Measurements from ENCODE around the gene PCDHB5. TPM values are rescaled to one million over a fixed set of nuclear protein-coding genes. Genes with fewer than 3 reads are reported as not detected.
"Not testable (repeated sequence)": the region's sequence is repeated elsewhere in the genome, so short reads cannot be mapped to it uniquely, and the experiment has no call there.

The PCDHB5 gene
- total and polyA plus RNA-seq, 2 experiments from 2014 or later = 0.05 to 0.43 TPM

DNA sequence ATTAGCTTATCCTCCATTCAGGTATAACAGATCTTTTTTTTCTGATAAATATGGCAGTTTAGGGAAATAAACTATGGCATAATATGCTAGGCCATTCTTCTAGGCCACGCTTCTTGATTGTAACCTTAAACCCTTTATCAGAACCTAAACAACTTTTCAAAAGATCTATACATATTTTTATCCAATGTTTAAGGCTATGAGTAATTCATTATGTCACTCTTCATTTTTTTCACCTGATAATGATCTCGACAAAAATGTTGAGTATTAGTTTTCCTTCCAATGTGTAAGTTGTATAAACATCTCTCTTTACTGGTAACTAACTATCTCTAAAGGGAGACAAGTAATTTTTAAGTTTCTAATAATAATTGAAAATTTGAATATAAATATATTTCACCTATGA is 15.8 kb upstream of the PCDHB5 start:
- Histone ChIP-seq H3K27ac (no peak overlapping the region), H3K36me3 (ENCODE audit: low read depth) (no peaks in the 10 kb centered on the region), H3F3A (ENCODE audit: insufficient read depth) (no peaks in the 10 kb centered on the region), H3K9ac (no peak overlapping the region), H3K4me3 (no peak overlapping the region), H3K4me2 (ENCODE audit: unreplicated experiment) (no peak overlapping the region), H3K9me3 (ENCODE audit: low read depth) (no peaks in the 10 kb centered on the region), H3K79me2 (ENCODE audit: insufficient read depth) (no peaks in the 10 kb centered on the region), H3K4me1 (ENCODE audit: insufficient read depth) (no peaks in the 10 kb centered on the region), H4K20me1 (ENCODE audit: insufficient read depth) (no peaks in the 10 kb centered on the region), H3K27me3 (replicated peaks; ENCODE audit: insufficient read depth) (no peaks in the 10 kb centered on the region), H2AFZ (no peak overlapping the region), H3K9me2 (ENCODE audit: insufficient read depth) (no peaks in the 10 kb centered on the region)
- in situ Hi-C loops (cut with MboI) = no loop called here
- no peak for DNase-seq
- no peak for TF ChIP-seq EZH2 (IDR thresholded peaks at IDR 0.05; ENCODE audit: insufficient read depth, poor library complexity, severe bottlenecking)
- no peak for TF ChIP-seq EZH2phosphoT487 (IDR thresholded peaks at IDR 0.05; ENCODE audit: insufficient read depth, low read depth)
- 10 to 13% methylated on average over 2 of the region's 2 CpGs for WGBS, 2 experiments (ENCODE audit: low coverage in 1 of 2, low lambda C conversion rate in 2 of 2, missing lambda C conversion rate in 2 of 2)

DNA sequence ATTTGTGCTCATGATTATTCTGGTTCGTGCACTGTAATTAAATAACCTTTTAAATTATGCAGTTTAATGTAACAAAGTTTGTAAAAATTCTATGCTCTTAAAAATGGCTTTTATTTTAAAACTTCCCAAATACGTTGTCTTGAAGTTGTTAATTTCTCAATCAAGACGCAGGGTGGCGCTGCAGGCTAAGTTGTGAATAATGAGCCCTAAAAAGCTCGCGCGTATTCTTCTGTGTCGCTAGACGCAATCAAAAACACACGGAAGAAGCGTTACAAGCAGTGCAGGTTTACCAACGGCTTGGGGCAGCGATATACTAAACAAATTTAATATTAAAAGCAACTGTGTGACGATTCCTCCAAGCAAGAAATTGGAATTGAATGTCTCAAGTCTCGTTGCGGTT is 13.4 kb upstream of the PCDHB5 start, which contains the start of gene PCDHB4:
Gene PCDHB4, plus strand, starts transcription at position 256 of the 400 bp plus-strand sequence. CDS start 181 bp downstream, outside the sequence.
- H3K27me3 ChIP-seq (replicated peaks; ENCODE audit: insufficient read depth) = no peaks in the 10 kb centered on the region
- no peaks in the 10 kb centered on the region for H3K9me3 ChIP-seq (ENCODE audit: low read depth)
- DNase-seq = peak; percentile 71
- no peaks in the 10 kb centered on the region for H4K20me1 ChIP-seq (ENCODE audit: insufficient read depth)
- TF ChIP-seq EZH2 (IDR thresholded peaks at IDR 0.05; ENCODE audit: insufficient read depth, poor library complexity, severe bottlenecking) = no peak
- no peak for TF ChIP-seq EZH2phosphoT487 (IDR thresholded peaks at IDR 0.05; ENCODE audit: insufficient read depth, low read depth)
- 7 to 8% methylated on average over 16 of the region's 16 CpGs for WGBS, 2 experiments (ENCODE audit: low coverage in 1 of 2, low lambda C conversion rate in 2 of 2, missing lambda C conversion rate in 2 of 2)
- H3K4me1 ChIP-seq (ENCODE audit: insufficient read depth) = no peaks in the 10 kb centered on the region
- H3F3A ChIP-seq (ENCODE audit: insufficient read depth) = no peaks in the 10 kb centered on the region
- no peaks in the 10 kb centered on the region for H3K36me3 ChIP-seq (ENCODE audit: low read depth)
- no peaks in the 10 kb centered on the region for H3K9me2 ChIP-seq (ENCODE audit: insufficient read depth)
- peak within 1 kb of the TSS; percentile 71 for H3K4me2 ChIP-seq (ENCODE audit: unreplicated experiment)
- in situ Hi-C loops (cut with MboI) = no loop called here
- no peak within 1 kb of the TSS for H3K9ac ChIP-seq
- H3K27ac ChIP-seq = no peak within 1 kb of the TSS
- H3K4me3 ChIP-seq = peak within 1 kb of the TSS; percentile 64
- peak within 1 kb of the TSS; percentile 85 for H2AFZ ChIP-seq
- H3K79me2 ChIP-seq (ENCODE audit: insufficient read depth) = no peaks in the 10 kb centered on the region

DNA sequence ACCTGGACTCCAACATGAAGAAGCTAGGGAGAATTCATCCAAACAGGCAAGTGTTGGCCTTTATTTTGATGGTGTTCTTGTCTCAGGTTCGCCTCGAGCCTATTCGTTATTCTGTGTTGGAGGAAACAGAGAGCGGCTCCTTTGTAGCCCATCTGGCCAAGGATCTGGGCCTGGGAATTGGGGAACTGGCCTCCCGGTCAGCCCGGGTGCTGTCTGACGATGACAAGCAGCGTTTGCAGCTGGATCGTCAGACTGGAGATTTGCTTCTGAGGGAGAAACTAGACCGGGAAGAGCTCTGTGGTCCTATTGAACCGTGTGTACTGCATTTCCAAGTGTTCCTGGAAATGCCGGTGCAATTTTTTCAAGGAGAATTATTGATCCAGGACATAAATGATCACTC is 13.0 kb upstream of the PCDHB5 start:
- H3K4me3 ChIP-seq = peak overlapping the region; percentile 64
- WGBS, 2 experiments (ENCODE audit: low coverage in 1 of 2, low lambda C conversion rate in 2 of 2, missing lambda C conversion rate in 2 of 2) = 5 to 9% methylated on average over 12 of the region's 12 CpGs
- peak overlapping the region; percentile 85 for H2AFZ ChIP-seq
- H4K20me1 ChIP-seq (ENCODE audit: insufficient read depth) = no peaks in the 10 kb centered on the region
- H3K36me3 ChIP-seq (ENCODE audit: low read depth) = no peaks in the 10 kb centered on the region
- H3K4me2 ChIP-seq (ENCODE audit: unreplicated experiment) = peak overlapping the region; percentile 71
- in situ Hi-C loops (cut with MboI) = no loop called here
- TF ChIP-seq EZH2phosphoT487 (IDR thresholded peaks at IDR 0.05; ENCODE audit: insufficient read depth, low read depth) (no peak), EZH2 (IDR thresholded peaks at IDR 0.05; ENCODE audit: insufficient read depth, poor library complexity, severe bottlenecking) (no peak)
- no peak overlapping the region for H3K9ac ChIP-seq
- peak; percentile 27 for DNase-seq
- H3K79me2 ChIP-seq (ENCODE audit: insufficient read depth) = no peaks in the 10 kb centered on the region
- no peaks in the 10 kb centered on the region for H3K27me3 ChIP-seq (replicated peaks; ENCODE audit: insufficient read depth)
- no peaks in the 10 kb centered on the region for H3K9me2 ChIP-seq (ENCODE audit: insufficient read depth)
- no peak overlapping the region for H3K27ac ChIP-seq
- no peaks in the 10 kb centered on the region for H3F3A ChIP-seq (ENCODE audit: insufficient read depth)
- H3K9me3 ChIP-seq (ENCODE audit: low read depth) = no peaks in the 10 kb centered on the region
- no peaks in the 10 kb centered on the region for H3K4me1 ChIP-seq (ENCODE audit: insufficient read depth)

DNA sequence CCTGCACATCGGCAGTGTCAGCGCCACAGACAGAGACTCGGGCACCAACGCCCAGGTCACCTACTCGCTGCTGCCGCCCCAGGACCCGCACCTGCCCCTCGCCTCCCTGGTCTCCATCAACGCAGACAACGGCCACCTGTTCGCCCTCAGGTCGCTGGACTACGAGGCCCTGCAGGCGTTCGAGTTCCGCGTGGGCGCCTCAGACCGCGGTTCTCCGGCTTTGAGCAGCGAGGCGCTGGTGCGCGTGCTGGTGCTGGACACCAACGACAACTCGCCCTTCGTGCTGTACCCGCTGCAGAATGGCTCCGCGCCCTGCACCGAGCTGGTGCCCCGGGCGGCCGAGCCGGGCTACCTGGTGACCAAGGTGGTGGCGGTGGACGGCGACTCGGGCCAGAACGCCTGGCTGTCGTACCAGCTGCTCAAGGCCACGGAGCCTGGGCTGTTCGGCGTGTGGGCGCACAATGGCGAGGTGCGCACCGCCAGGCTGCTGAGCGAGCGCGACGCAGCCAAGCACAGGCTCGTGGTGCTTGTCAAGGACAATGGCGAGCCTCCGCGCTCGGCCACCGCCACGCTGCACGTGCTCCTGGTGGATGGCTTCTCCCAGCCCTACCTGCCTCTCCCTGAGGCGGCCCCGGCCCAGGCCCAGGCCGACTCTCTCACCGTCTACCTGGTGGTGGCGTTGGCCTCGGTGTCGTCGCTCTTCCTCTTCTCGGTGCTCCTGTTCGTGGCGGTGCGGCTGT is 11.4 kb upstream of the PCDHB5 start:
- H3K27ac ChIP-seq; H3K27me3 ChIP-seq (replicated peaks; ENCODE audit: insufficient read depth): not testable (repeated sequence)
- 48% methylated on average over 50 to 51 of the region's 73 CpGs for WGBS, 2 experiments (ENCODE audit: low coverage in 1 of 2, low lambda C conversion rate in 2 of 2, missing lambda C conversion rate in 2 of 2)

More for the DNA sequence above, 11.4 kb upstream of the PCDHB5 start:
- DNase-seq; H3K4me3 ChIP-seq; H3K79me2 ChIP-seq (ENCODE audit: insufficient read depth); H4K20me1 ChIP-seq (ENCODE audit: insufficient read depth); H3K4me1 ChIP-seq (ENCODE audit: insufficient read depth); H3K9ac ChIP-seq; H3K36me3 ChIP-seq (ENCODE audit: low read depth); H3K4me2 ChIP-seq (ENCODE audit: unreplicated experiment); H3K9me3 ChIP-seq (ENCODE audit: low read depth); H2AFZ ChIP-seq; H3K9me2 ChIP-seq (ENCODE audit: insufficient read depth); in situ Hi-C loops (cut with MboI); H3F3A ChIP-seq (ENCODE audit: insufficient read depth): not testable (repeated sequence)

Measured in GM23248 (cell line).